ENCODE results near the gene CBX8. TPM values are rescaled to one million over a fixed set of nuclear protein-coding genes. Genes with fewer than 3 reads are reported as not detected.
A peak's percentile ranks its signal among the peaks of the same experiment; 100 is the strongest.

Gene CBX8
- total RNA-seq, 4 donors from 2014 or later, result 1.7 to 7.5 (median 2.6) TPM

- peaks cover 54 to 68% (median 64%) of the 10 kb centered on the region in 4 donors for H3K4me1 ChIP-seq
- H3K27me3 ChIP-seq, result peaks cover 70 to 96% (median 94%) of the 10 kb centered on the region in 4 donors
- no peaks in the 10 kb centered on the region for H3K36me3 ChIP-seq
- WGBS, result 13% methylated on average over 9 of the region's 11 CpGs
- H3K4me3 ChIP-seq, result no peak overlapping the region
- no peaks in the 10 kb centered on the region for H3K9me3 ChIP-seq
- intact Hi-C loops (cut with DNase I), result no loop called here
- TF ChIP-seq POLR2AphosphoS5 (IDR thresholded peaks at IDR 0.05), result no peak
- TF ChIP-seq EP300 (IDR thresholded peaks at IDR 0.05), result no peak
- TF ChIP-seq, protein P1, sequence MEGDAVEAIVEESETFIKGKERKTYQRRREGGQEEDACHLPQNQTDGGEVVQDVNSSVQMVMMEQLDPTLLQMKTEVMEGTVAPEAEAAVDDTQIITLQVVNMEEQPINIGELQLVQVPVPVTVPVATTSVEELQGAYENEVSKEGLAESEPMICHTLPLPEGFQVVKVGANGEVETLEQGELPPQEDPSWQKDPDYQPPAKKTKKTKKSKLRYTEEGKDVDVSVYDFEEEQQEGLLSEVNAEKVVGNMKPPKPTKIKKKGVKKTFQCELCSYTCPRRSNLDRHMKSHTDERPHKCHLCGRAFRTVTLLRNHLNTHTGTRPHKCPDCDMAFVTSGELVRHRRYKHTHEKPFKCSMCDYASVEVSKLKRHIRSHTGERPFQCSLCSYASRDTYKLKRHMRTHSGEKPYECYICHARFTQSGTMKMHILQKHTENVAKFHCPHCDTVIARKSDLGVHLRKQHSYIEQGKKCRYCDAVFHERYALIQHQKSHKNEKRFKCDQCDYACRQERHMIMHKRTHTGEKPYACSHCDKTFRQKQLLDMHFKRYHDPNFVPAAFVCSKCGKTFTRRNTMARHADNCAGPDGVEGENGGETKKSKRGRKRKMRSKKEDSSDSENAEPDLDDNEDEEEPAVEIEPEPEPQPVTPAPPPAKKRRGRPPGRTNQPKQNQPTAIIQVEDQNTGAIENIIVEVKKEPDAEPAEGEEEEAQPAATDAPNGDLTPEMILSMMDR (IDR thresholded peaks at IDR 0.05), result no peak
- TF ChIP-seq POLR2A (IDR thresholded peaks at IDR 0.05; ENCODE audit: low read depth), result no peak
- no peak overlapping the region for H3K27ac ChIP-seq (replicated peaks in 1 of 4)
- DNase-seq (ENCODE audit: extremely low spot score), result no peak
Observed at GRCh38 chr17:79802039-79802735, 5.3 kb upstream of the CBX8 start.

DNA sequence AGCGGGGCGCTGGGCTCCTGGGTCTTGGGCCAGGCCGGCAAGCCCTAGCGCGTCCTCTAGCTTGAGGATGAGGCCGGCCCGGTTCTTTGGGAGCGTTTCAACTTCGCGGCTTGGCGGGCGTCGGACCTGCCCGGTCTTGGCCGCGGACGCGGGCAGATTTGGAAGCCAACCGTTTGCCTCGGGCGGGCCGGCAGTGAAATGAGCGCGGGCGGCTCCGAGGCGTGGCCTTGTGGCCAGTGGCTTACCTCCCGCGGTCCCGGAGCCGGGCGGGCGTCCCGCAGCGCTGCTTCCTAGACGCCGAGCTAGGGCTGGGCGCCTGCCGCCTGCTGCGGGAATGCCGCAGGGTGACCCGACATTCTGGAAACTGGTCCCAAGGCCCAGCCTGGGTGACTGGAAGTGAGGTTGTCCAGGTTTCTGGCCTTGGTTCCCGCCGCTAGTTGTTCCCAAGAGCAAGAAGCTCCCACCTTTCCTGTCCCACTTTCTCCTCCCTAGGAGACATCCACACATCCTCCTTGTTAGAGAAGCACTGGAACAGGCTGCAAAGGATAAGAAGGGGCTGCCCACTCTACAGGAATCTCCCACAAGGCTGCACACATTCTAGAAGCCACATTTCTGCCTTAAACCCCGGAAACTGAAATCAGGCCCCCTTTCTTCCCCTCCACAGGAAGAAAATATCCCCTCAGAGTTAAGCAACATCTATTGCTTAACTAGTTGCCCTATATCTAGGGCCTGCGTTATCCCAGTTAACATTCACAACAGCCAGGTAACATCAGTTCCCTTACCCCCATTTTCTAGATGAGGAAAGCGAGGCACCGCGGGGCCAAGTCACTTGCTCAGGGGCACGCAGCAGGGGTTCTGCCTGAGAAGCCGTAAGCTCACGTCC lies 4.5 kb upstream of the CBX8 start:
- intact Hi-C loops (cut with DNase I), result no loop called here
- WGBS, result 26% methylated on average over 10 of the region's 52 CpGs
- H3K9me3 ChIP-seq, result no peaks in the 10 kb centered on the region
- peak overlapping the region in 1 of 4 donors; percentile 2 for H3K4me3 ChIP-seq
- no peaks in the 10 kb centered on the region for H3K36me3 ChIP-seq
- no peak for DNase-seq (ENCODE audit: extremely low spot score)
- peaks cover 57 to 72% (median 67%) of the 10 kb centered on the region in 4 donors for H3K4me1 ChIP-seq
- TF ChIP-seq POLR2A (IDR thresholded peaks at IDR 0.05; ENCODE audit: low read depth) (no peak), POLR2AphosphoS5 (IDR thresholded peaks at IDR 0.05) (no peak), EP300 (IDR thresholded peaks at IDR 0.05) (no peak)
- TF ChIP-seq, protein P1 (IDR thresholded peaks at IDR 0.05), result no peak
- no peak overlapping the region for H3K27ac ChIP-seq (replicated peaks in 1 of 4)
- peaks cover 70 to 88% (median 86%) of the 10 kb centered on the region in 4 donors for H3K27me3 ChIP-seq

DNA sequence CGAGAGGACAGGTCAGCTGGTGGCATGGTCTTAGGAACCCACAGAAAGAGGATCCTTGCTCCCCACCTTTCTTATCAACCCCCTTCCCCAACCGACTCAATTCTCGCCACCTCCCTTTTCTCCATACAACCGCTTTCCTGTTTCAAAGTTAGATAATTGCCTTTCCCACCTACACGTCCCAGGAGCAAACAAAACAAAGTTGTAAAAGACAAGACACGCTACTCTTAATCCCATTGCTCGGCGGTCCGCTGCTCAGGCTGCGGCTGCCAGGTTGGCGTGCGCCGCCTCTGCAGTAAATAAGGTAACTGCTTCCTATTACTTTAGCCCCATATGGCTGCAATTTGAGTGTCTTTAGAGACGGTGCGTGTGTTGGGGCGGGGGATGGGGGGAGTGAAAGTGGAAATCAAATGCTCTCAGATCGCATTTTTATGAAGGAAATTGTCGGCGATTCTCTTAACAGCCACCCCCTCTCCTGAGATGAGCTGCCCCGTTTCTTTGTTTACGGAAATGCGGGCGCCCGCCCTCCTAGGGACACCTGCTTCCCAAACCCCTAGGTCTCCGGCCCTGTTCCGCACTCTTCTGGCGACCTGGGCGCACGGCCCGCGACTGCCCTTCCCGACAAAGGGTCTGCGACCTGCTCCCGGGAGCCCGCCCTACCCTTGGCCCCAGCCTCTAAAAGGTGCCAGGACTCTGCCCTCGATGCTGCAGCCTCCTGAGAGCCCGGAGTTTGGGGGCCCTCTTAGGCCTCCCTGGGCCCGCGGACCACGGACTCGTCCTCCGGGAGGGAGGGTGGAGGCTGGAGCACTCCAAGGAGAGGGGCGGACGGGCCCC lies 3.7 kb upstream of the CBX8 start:
- intact Hi-C loops (cut with DNase I), result no loop called here
- Histone ChIP-seq H3K4me1 (peaks cover 63 to 80% (median 74%) of the 10 kb centered on the region in 4 donors), H3K27ac (replicated peaks in 1 of 4) (no peak overlapping the region), H3K27me3 (peaks cover 68 to 80% (median 78%) of the 10 kb centered on the region in 4 donors), H3K4me3 (peak overlapping the region in 1 of 4 donors; percentile 2), H3K9me3 (no peaks in the 10 kb centered on the region), H3K36me3 (peaks cover 0 to 1% (median 0%) of the 10 kb centered on the region in 4 donors)
- TF ChIP-seq POLR2A (IDR thresholded peaks at IDR 0.05; ENCODE audit: low read depth) (no peak), POLR2AphosphoS5 (IDR thresholded peaks at IDR 0.05) (no peak), EP300 (IDR thresholded peaks at IDR 0.05) (no peak)
- TF ChIP-seq, protein P1 (IDR thresholded peaks at IDR 0.05), result no peak
- 8% methylated on average over 33 of the region's 44 CpGs for WGBS
- no peak for DNase-seq (ENCODE audit: extremely low spot score)

GRCh38 chr17:79799538-79800324 lies 2.9 kb upstream of the CBX8 start:
- Histone ChIP-seq H3K4me3 (no peak overlapping the region), H3K4me1 (peaks cover 63 to 87% (median 81%) of the 10 kb centered on the region in 4 donors), H3K27me3 (peaks cover 60 to 77% (median 70%) of the 10 kb centered on the region in 4 donors), H3K36me3 (peaks cover 0 to 9% (median 5%) of the 10 kb centered on the region in 4 donors), H3K9me3 (no peaks in the 10 kb centered on the region), H3K27ac (replicated peaks in 1 of 4) (no peak overlapping the region)
- 17% methylated on average over 29 of the region's 31 CpGs for WGBS
- TF ChIP-seq POLR2AphosphoS5 (IDR thresholded peaks at IDR 0.05) (no peak), EP300 (IDR thresholded peaks at IDR 0.05) (no peak), POLR2A (IDR thresholded peaks at IDR 0.05; ENCODE audit: low read depth) (no peak)
- TF ChIP-seq, protein P1 (IDR thresholded peaks at IDR 0.05), result no peak
- no peak for DNase-seq (ENCODE audit: extremely low spot score)
- intact Hi-C loops (cut with DNase I), result no loop called here
